Common myeloid progenitor, CD34-positive (primary cell): ENCODE data around the gene KDM2A.
"Not testable (repeated sequence)": the region's sequence is repeated elsewhere in the genome, so short reads cannot be mapped to it uniquely, and the experiment has no call there.

Experiments
- CTCF ChIA-PET: fragments of 350-600 bp; sonication (Branson Sonifier 250); formaldehyde crosslinking; loops from one replicate; lab custom pipeline; 2021; ENCODE audit warnings: antibody characterized with exemption; lab: Charles Lee
- POLR2A ChIA-PET: fragments of 350-600 bp; sonication (Branson Sonifier 250); formaldehyde crosslinking; loops from one replicate; lab custom pipeline; 2021; ENCODE audit warnings: antibody characterized with exemption; lab: Charles Lee
- DNase-seq, 3 donors: peaks; one replicate each; pipeline versions ENCODE4 v3.0.0 to v3.0.0-alpha.2; 2013
- H3K27ac ChIP-seq, 2 experiments: 1 replicate in 1 of 2; 2 replicates in 1 of 2; pipeline ENCODE4 v1.7.0; 2013; ENCODE audit warnings: inconsistent platforms in 2 of 2, low read length in 2 of 2, mild to moderate bottlenecking in 2 of 2, low read depth in 1 of 2, moderate library complexity in 1 of 2; ENCODE audit not compliant: severe bottlenecking in 2 of 2, insufficient read depth in 1 of 2, poor library complexity in 1 of 2
- H3K27me3 ChIP-seq, 5 experiments: replicated peaks in 2 of 5; 1 replicate in 3 of 5; 2 replicates in 2 of 5; pipeline versions ENCODE4 v1.6.1 to v1.7.0; 2013; ENCODE audit warnings: low read length in 4 of 5, mild to moderate bottlenecking in 2 of 5, moderate library complexity in 2 of 5, inconsistent platforms in 1 of 5; ENCODE audit not compliant: insufficient read depth in 5 of 5, control insufficient read depth in 4 of 5
- H3K36me3 ChIP-seq, 4 experiments: 1 replicate in 2 of 4; 2 replicates in 2 of 4; pipeline versions ENCODE4 v1.6.1 to v1.7.0; 2013; ENCODE audit warnings: low read length in 3 of 4, control low read depth in 1 of 4, mild to moderate bottlenecking in 1 of 4; ENCODE audit not compliant: control insufficient read depth in 4 of 4, insufficient read depth in 4 of 4
- H3K4me1 ChIP-seq, 4 experiments: 1 replicate in 3 of 4; 2 replicates in 1 of 4; pipeline versions ENCODE4 v1.6.1 to v1.7.1; 2013; ENCODE audit warnings: low read length in 3 of 4, mild to moderate bottlenecking in 3 of 4, control low read depth in 1 of 4, inconsistent platforms in 1 of 4, moderate library complexity in 1 of 4; ENCODE audit not compliant: control insufficient read depth in 4 of 4, insufficient read depth in 4 of 4; ENCODE audit errors: control extremely low read depth in 1 of 4
- H3K4me3 ChIP-seq, 7 experiments: 1 replicate in 4 of 7; 2 replicates in 3 of 7; pipeline versions ENCODE4 v1.5.1 to v1.7.0; 2013; ENCODE audit warnings: mild to moderate bottlenecking in 7 of 7, low read length in 6 of 7, moderate library complexity in 6 of 7, inconsistent platforms in 2 of 7, low read depth in 2 of 7, control low read depth in 1 of 7; ENCODE audit not compliant: insufficient read depth in 4 of 7, control insufficient read depth in 1 of 7; ENCODE audit errors: extremely low read depth in 1 of 7
- H3K9me3 ChIP-seq, 5 experiments: 1 replicate in 4 of 5; 2 replicates in 1 of 5; pipeline versions ENCODE4 v1.6.1 to v1.7.1; 2013; ENCODE audit warnings: low read length in 4 of 5, mild to moderate bottlenecking in 2 of 5, inconsistent platforms in 1 of 5, low read depth in 1 of 5, moderate library complexity in 1 of 5; ENCODE audit not compliant: control insufficient read depth in 4 of 5, insufficient read depth in 2 of 5; ENCODE audit errors: control extremely low read depth in 1 of 5
- WGBS: methylation state at CpG from one replicate; pipeline ENCODE4 v1.1.5; 2013; ENCODE audit not compliant: insufficient coverage; 5-methylcytosine and 5-hydroxymethylcytosine counted together

Gene KDM2A

DNA sequence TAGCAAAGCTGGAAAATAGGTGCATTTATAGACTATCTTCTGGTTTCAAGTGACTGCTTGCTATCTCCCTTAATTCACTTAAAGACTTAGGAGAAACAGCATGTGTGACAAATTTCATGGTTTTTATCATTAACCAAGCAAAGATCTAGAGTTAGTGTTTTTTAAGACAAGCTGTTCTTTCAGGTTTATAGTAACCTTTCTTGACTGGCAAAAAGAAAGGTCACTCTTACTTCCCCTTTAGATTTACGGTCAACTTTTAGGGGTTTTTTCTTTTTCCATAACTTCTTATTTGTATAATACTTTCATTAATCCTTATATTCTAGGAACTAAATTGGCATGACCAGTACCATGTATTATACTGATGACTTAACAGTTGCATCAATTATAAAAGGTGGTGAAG is 46.6 kb downstream of the KDM2A start:
- H3K4me3 ChIP-seq: no peak overlapping the region
- ChIA-PET CTCF (interaction anchor here (1.2 to 6.4 kb wide), 2 partner anchors 22 to 84 kb away, joined by 3 to 41 read pairs; no protein-coding TSS in a partner anchor), POLR2A (interaction anchor here (0.7 kb wide), 1 partner anchor 83 kb away, joined by 3 read pairs; no protein-coding TSS in a partner anchor)
- peaks cover 0 to 17% (median 6%) of the 10 kb centered on the region in 4 experiments for H3K4me1 ChIP-seq
- DNase-seq: peak in 1 of 3 donors; percentile 10
- H3K9me3 ChIP-seq: no peaks in the 10 kb centered on the region
- peaks cover 0 to 11% (median 3%) of the 10 kb centered on the region in 4 experiments for H3K36me3 ChIP-seq
- WGBS: no CpG with 5 or more reads among the region's 1 CpG
- no peak overlapping the region for H3K27ac ChIP-seq
- no peaks in the 10 kb centered on the region for H3K27me3 ChIP-seq

DNA sequence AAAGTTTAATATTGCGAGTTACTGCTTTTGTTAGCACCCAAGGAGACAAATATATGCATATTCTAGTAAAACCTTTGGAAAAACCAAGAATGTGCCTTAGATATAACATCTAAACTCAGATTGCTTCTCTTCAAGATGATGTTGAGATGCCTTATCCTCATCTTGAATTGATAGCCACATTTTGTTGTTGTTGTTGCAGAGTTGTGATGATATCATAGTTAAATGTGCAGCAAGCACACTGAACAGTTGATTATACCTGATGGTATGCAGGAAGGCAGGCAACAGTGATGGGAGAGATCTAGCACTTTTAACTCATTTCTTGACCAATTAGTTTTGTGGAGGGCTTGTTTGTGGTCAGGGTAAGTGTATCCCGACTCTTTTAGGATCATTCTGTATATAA is 48.0 kb downstream of the KDM2A start:
- Histone ChIP-seq H3K27ac (peak overlapping the region in 1 of 2 experiments; percentile 6), H3K4me3 (no peak overlapping the region), H3K9me3 (no peaks in the 10 kb centered on the region), H3K36me3 (peaks cover 0 to 12% (median 8%) of the 10 kb centered on the region in 4 experiments), H3K27me3 (no peaks in the 10 kb centered on the region), H3K4me1 (peaks cover 0 to 17% (median 6%) of the 10 kb centered on the region in 4 experiments)
- POLR2A ChIA-PET: no interaction called here
- CTCF ChIA-PET: interaction anchor here (0.6 to 6.4 kb wide), 8 partner anchors 11 to 775 kb away, joined by 3 to 41 read pairs (median 4); partner anchors contain the start of gene KDM2A
- no CpG with 5 or more reads among the region's 2 CpGs for WGBS
- DNase-seq: no peak

DNA sequence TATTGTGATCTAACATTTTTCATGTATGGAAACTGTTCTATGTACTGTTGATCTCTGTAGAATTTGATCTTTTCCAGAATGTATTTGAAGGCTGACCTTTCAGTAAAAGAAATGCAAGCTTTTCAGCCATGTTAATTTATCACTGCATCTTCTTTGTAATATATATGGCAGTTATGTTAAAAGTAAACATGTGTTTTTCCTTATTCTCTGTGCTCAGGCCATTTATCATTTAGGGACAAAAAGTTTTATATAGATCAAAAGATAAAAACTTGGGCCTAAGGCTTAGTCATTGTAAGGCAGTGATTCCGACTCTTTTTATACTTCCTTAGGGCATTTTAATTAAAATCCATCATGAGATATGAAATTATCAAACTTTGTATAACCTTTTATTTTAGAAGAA is 48.7 kb downstream of the KDM2A start:
- CTCF ChIA-PET: interaction anchor here (0.7 to 6.4 kb wide), 9 partner anchors 12 to 681 kb away, joined by 3 to 41 read pairs (median 4); partner anchors contain the start of gene KDM2A
- H3K4me1 ChIP-seq: peaks cover 0 to 17% (median 6%) of the 10 kb centered on the region in 4 experiments
- H3K27me3 ChIP-seq: no peaks in the 10 kb centered on the region
- peaks cover 0 to 12% (median 9%) of the 10 kb centered on the region in 4 experiments for H3K36me3 ChIP-seq
- peak overlapping the region in 1 of 2 experiments; percentile 6 for H3K27ac ChIP-seq
- no peak for DNase-seq
- POLR2A ChIA-PET: no interaction called here
- H3K9me3 ChIP-seq: no peaks in the 10 kb centered on the region
- WGBS: no CpG with 5 or more reads among the region's 1 CpG
- H3K4me3 ChIP-seq: no peak overlapping the region

DNA sequence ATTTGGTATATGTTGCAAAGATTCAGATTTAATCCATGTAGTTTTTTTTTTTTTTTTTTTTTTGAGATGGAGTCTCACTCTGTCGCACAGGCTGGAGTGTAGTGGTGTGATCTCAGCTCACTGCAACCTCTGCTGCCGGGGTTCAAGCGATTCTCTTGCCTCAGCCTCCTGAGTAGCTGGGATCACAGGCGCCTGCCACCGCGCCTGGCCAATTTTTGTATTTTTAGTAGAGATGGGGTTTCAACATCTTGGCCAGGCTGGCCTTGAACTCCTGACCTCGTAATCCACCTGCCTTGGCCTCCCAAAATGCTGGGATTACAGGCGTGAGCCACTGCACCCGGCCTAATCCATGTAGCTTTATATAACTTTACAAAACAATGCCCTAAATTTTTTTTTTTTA is 49.8 kb downstream of the KDM2A start:
- DNase-seq, H3K27me3 ChIP-seq, H3K4me3 ChIP-seq, H3K36me3 ChIP-seq, H3K9me3 ChIP-seq, H3K27ac ChIP-seq, POLR2A ChIA-PET: not testable (repeated sequence)
- 100% methylated on average over 5 of the region's 9 CpGs for WGBS
- CTCF ChIA-PET: interaction anchor here (1.3 to 2.0 kb wide), 2 partner anchors 9 to 78 kb away, joined by 3 to 5 read pairs; no protein-coding TSS in a partner anchor
- peaks cover 0 to 17% (median 6%) of the 10 kb centered on the region in 4 experiments for H3K4me1 ChIP-seq

DNA sequence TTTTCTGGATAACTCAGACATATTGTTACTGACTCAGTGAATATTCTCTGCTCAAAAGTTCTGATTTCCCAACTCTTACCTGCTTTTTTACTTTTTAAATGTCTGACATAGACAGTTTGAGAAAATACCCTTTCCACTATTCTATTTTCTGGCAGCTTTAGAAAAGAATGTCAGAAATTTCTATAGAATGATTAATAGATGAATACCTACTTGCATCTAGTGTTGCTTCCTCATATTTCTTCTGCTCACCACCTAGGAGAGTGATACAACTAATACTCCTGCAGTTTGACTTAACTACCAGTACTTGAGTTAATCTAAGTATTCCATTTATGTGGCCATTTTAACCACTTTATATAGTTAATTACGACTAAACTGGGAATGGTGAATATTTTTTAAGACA is 55.2 kb downstream of the KDM2A start:
- peaks cover 6 to 9% (median 8%) of the 10 kb centered on the region in 4 experiments for H3K36me3 ChIP-seq
- no peaks in the 10 kb centered on the region for H3K27me3 ChIP-seq
- ChIA-PET POLR2A (no interaction called here), CTCF (interaction anchor here (1.0 to 1.8 kb wide), 4 partner anchors 9 to 95 kb away, joined by 3 to 4 read pairs (median 4); no protein-coding TSS in a partner anchor)
- H3K9me3 ChIP-seq: no peaks in the 10 kb centered on the region
- H3K4me1 ChIP-seq: no peaks in the 10 kb centered on the region
- no CpG with 5 or more reads among the region's 1 CpG for WGBS
- no peak for DNase-seq
- H3K4me3 ChIP-seq: no peak overlapping the region
- H3K27ac ChIP-seq: no peak overlapping the region

DNA sequence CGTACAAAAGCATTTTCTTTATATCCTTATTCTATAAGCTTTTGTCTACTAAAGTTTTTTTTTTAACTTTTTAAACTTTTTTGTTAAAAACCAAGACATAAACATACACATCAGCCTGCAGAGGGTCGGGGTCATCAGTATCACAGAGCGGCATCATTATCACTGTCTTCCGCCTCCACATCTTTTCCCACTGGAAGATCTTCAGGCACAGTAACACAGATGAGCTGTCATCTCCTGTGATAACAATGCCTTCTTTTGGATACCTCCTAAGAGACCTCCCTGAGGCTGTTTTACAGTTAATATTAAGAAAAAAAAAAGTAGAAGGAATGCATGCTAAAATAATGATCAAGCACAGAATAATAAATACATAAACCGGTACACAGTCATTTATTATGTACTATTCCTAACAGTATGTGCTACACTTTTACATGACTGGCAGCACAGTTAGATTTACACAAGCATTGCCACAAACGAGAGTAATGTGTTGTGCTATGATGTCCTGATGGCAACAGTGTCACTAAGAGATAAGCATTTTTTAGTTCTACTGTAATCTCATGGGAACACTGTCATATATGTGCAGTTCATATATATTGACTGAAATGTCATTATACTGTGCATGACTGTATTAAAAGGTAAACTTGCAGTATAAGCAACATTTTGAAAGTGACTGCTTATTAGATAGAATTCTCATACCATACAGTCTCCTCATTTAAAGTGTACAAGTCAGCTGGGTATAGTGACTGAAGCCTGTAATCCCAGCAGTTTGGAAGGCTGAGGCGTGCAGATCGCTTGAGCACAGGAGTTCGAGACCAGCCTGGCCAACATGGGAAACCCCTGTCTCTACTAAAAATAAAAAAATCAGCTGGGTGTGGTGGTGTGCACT is 58.6 kb downstream of the KDM2A start:
- ChIA-PET CTCF (interaction anchor here (2.2 kb wide), 1 partner anchor 17 kb away, joined by 5 read pairs; no protein-coding TSS in a partner anchor), POLR2A (no interaction called here)
- DNase-seq: peak in 1 of 3 donors; percentile 38
- Histone ChIP-seq H3K36me3 (peaks cover 6 to 33% (median 20%) of the 10 kb centered on the region in 4 experiments), H3K27me3 (no peaks in the 10 kb centered on the region), H3K4me3 (no peak overlapping the region), H3K27ac (no peak overlapping the region), H3K4me1 (no peaks in the 10 kb centered on the region), H3K9me3 (no peaks in the 10 kb centered on the region)
- WGBS: 93% methylated on average over 3 of the region's 9 CpGs
